ENCODE results near the gene HSBP1L1. TPM values are rescaled to one million over a fixed set of nuclear protein-coding genes. Genes with fewer than 3 reads are reported as not detected.

Gene HSBP1L1
- total RNA-seq, 1 experiment from 2014 or later: 1.1 TPM

- no TSS peak for BruUV-seq (replicated peaks)
- POLR2A ChIA-PET (ENCODE audit: low non-redundant PET): no interaction called here
Measured at GRCh38 chr18:79980585-79980984, 16.1 kb downstream of the HSBP1L1 start.

GRCh38 chr18:79982736-79983135 lies 18.3 kb downstream of the HSBP1L1 start:
- Histone ChIP-seq H3K4me3 (ENCODE audit: low read depth, low read length, poor library complexity, severe bottlenecking) (no peak overlapping the region), H3K4me1 (ENCODE audit: insufficient read depth, low read length, poor library complexity, severe bottlenecking) (peaks cover 11% of the 10 kb centered on the region), H3K27ac (ENCODE audit: low read depth, low read length, poor library complexity, severe bottlenecking) (no peak overlapping the region), H3K27me3 (replicated peaks; ENCODE audit: insufficient read depth, low read depth, low read length, poor library complexity) (no peaks in the 10 kb centered on the region), H3K36me3 (ENCODE audit: insufficient read depth, low read length, poor library complexity, severe bottlenecking) (peaks cover 23% of the 10 kb centered on the region), H3K9me3 (ENCODE audit: low read depth, low read length, poor library complexity, severe bottlenecking) (no peaks in the 10 kb centered on the region)
- TF ChIP-seq EZH2 (IDR thresholded peaks at IDR 0.05; ENCODE audit: borderline replicate concordance, low read depth, low read length, poor library complexity, severe bottlenecking): no peak
- TF ChIP-seq CTCF (conservative IDR thresholded peaks at IDR 0.05; ENCODE audit: low read depth, low read length): no peak
- intact Hi-C loops (cut with micrococcal nuclease; ENCODE audit: unreplicated experiment): no loop called here
- ChIA-PET CTCF (no interaction called here), POLR2A (ENCODE audit: low non-redundant PET) (interaction anchor here (0.6 kb wide), 1 partner anchor 129 kb away, joined by 3 read pairs; no protein-coding TSS in a partner anchor)
- no peak for DNase-seq (ENCODE audit: low spot score)
- no TSS peak for BruUV-seq (replicated peaks)

More at GRCh38 chr18:79980585-79980984, 16.1 kb downstream of the HSBP1L1 start:
- Histone ChIP-seq H3K9me3 (ENCODE audit: low read depth, low read length, poor library complexity, severe bottlenecking) (no peaks in the 10 kb centered on the region), H3K4me3 (ENCODE audit: low read depth, low read length, poor library complexity, severe bottlenecking) (no peak overlapping the region), H3K27me3 (replicated peaks; ENCODE audit: insufficient read depth, low read depth, low read length, poor library complexity) (no peaks in the 10 kb centered on the region), H3K36me3 (ENCODE audit: insufficient read depth, low read length, poor library complexity, severe bottlenecking) (peaks cover 28% of the 10 kb centered on the region), H3K4me1 (ENCODE audit: insufficient read depth, low read length, poor library complexity, severe bottlenecking) (no peaks in the 10 kb centered on the region), H3K27ac (ENCODE audit: low read depth, low read length, poor library complexity, severe bottlenecking) (no peak overlapping the region)
- intact Hi-C loops (cut with micrococcal nuclease; ENCODE audit: unreplicated experiment): no loop called here
- TF ChIP-seq CTCF (conservative IDR thresholded peaks at IDR 0.05; ENCODE audit: low read depth, low read length): no peak
- no peak for TF ChIP-seq EZH2 (IDR thresholded peaks at IDR 0.05; ENCODE audit: borderline replicate concordance, low read depth, low read length, poor library complexity, severe bottlenecking)
- CTCF ChIA-PET: no interaction called here
- DNase-seq (ENCODE audit: low spot score): no peak

- ChIA-PET CTCF (no interaction called here), POLR2A (ENCODE audit: low non-redundant PET) (interaction anchor here (0.6 kb wide), 1 partner anchor 129 kb away, joined by 3 read pairs; no protein-coding TSS in a partner anchor)
- Histone ChIP-seq H3K36me3 (ENCODE audit: insufficient read depth, low read length, poor library complexity, severe bottlenecking) (peaks cover 23% of the 10 kb centered on the region), H3K9me3 (ENCODE audit: low read depth, low read length, poor library complexity, severe bottlenecking) (no peaks in the 10 kb centered on the region), H3K27ac (ENCODE audit: low read depth, low read length, poor library complexity, severe bottlenecking) (no peak overlapping the region), H3K4me3 (ENCODE audit: low read depth, low read length, poor library complexity, severe bottlenecking) (no peak overlapping the region), H3K27me3 (replicated peaks; ENCODE audit: insufficient read depth, low read depth, low read length, poor library complexity) (no peaks in the 10 kb centered on the region), H3K4me1 (ENCODE audit: insufficient read depth, low read length, poor library complexity, severe bottlenecking) (peaks cover 11% of the 10 kb centered on the region)
- intact Hi-C loops (cut with micrococcal nuclease; ENCODE audit: unreplicated experiment): no loop called here
- TF ChIP-seq EZH2 (IDR thresholded peaks at IDR 0.05; ENCODE audit: borderline replicate concordance, low read depth, low read length, poor library complexity, severe bottlenecking): no peak
- TF ChIP-seq CTCF (conservative IDR thresholded peaks at IDR 0.05; ENCODE audit: low read depth, low read length): no peak
- no TSS peak for BruUV-seq (replicated peaks)
- no peak for DNase-seq (ENCODE audit: low spot score)
Measured at GRCh38 chr18:79983253-79983652, 18.8 kb downstream of the HSBP1L1 start.

All from A673 (cell line).